Measurements from ENCODE around the gene CBX7.

GRCh38 chr22:39090426-39091064, 61.9 kb downstream of the CBX7 start:
- TF ChIP-seq, protein P1, sequence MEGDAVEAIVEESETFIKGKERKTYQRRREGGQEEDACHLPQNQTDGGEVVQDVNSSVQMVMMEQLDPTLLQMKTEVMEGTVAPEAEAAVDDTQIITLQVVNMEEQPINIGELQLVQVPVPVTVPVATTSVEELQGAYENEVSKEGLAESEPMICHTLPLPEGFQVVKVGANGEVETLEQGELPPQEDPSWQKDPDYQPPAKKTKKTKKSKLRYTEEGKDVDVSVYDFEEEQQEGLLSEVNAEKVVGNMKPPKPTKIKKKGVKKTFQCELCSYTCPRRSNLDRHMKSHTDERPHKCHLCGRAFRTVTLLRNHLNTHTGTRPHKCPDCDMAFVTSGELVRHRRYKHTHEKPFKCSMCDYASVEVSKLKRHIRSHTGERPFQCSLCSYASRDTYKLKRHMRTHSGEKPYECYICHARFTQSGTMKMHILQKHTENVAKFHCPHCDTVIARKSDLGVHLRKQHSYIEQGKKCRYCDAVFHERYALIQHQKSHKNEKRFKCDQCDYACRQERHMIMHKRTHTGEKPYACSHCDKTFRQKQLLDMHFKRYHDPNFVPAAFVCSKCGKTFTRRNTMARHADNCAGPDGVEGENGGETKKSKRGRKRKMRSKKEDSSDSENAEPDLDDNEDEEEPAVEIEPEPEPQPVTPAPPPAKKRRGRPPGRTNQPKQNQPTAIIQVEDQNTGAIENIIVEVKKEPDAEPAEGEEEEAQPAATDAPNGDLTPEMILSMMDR (IDR thresholded peaks at IDR 0.05), result no peak
- TF ChIP-seq POLR2A (IDR thresholded peaks at IDR 0.05), result no peak
- no peak for TF ChIP-seq POLR2AphosphoS5 (IDR thresholded peaks at IDR 0.05)
